Measurements from ENCODE around the gene NELFA. TPM values are rescaled to one million over a fixed set of nuclear protein-coding genes. Genes with fewer than 3 reads are reported as not detected.

Gene NELFA
- total and polyA plus RNA-seq, 2 of the 13 experiments (the other 11 are each of a cell fraction or from before 2014, with no cell fraction given), result 13.3 to 18.5 TPM

- TF ChIP-seq SIX1 (CRISPR knock-in tag; IDR thresholded peaks at IDR 0.05; ENCODE audit: borderline replicate concordance) (no peak; the same call in 1 of the 2 replicates), ZBED4 (CRISPR knock-in tag; IDR thresholded peaks at IDR 0.05; ENCODE audit: borderline replicate concordance) (peak; percentile 72; the same call in 1 of the 2 replicates), ZBTB26 (CRISPR knock-in tag; IDR thresholded peaks at IDR 0.05; ENCODE audit: borderline replicate concordance) (no peak), KAT7 (CRISPR knock-in tag; IDR thresholded peaks at IDR 0.05; ENCODE audit: borderline replicate concordance) (peak; percentile 86; the same call in 1 of the 2 replicates), KLF6 (CRISPR knock-in tag; IDR thresholded peaks at IDR 0.05) (no peak; the same call in 1 of the 2 replicates), SYNCRIP (IDR thresholded peaks at IDR 0.05; ENCODE audit: insufficient read depth, low read depth, low read length) (no peak), SETDB1 (CRISPR knock-in tag; IDR thresholded peaks at IDR 0.05; ENCODE audit: borderline replicate concordance) (no peak), ZNF3 (CRISPR knock-in tag; IDR thresholded peaks at IDR 0.05) (peak; percentile 24; the same call in 1 of the 2 replicates), SIN3B (IDR thresholded peaks at IDR 0.05; ENCODE audit: low read length) (peak; percentile 68), NR3C1 (CRISPR knock-in tag; IDR thresholded peaks at IDR 0.05) (no peak), AFF4 (CRISPR knock-in tag; IDR thresholded peaks at IDR 0.05) (no peak), NR2C2 (CRISPR knock-in tag; IDR thresholded peaks at IDR 0.05; ENCODE audit: borderline replicate concordance) (peak; percentile 74; the same call in 1 of the 2 replicates), ZBTB49 (CRISPR knock-in tag; IDR thresholded peaks at IDR 0.05; ENCODE audit: borderline replicate concordance) (no peak), SSRP1 (CRISPR knock-in tag; IDR thresholded peaks at IDR 0.05) (0 out of 2 replicates have a peak, but pooled peaks have one; percentile 48), PLSCR1 (CRISPR knock-in tag; IDR thresholded peaks at IDR 0.05; ENCODE audit: borderline replicate concordance) (no peak; the same call in 1 of the 2 replicates), NR2F2 (IDR thresholded peaks at IDR 0.05; ENCODE audit: borderline replicate concordance, low read depth) (no peak; the same call in 1 of the 2 replicates)
Measured at GRCh38 chr4:2008921-2009650, at the start of gene NELFA (continued).
